Measurements from ENCODE around the gene MACROD2. TPM values are rescaled to one million over a fixed set of nuclear protein-coding genes. Genes with fewer than 3 reads are reported as not detected.
"Not testable (repeated sequence)": the region's sequence is repeated elsewhere in the genome, so short reads cannot be mapped to it uniquely, and the experiment has no call there.

Gene MACROD2
- total RNA-seq, 3 donors from 2014 or later = 3.2 to 7.6 (median 6.4) TPM

- intact Hi-C loops (cut with DNase I, micrococcal nuclease) = no loop called here
- DNase-seq = no peak
- ATAC-seq = no peak
- H3K4me3 ChIP-seq = no peak overlapping the region
- no peaks in the 10 kb centered on the region for H3K4me1 ChIP-seq (ENCODE audit: low read depth)
- no peaks in the 10 kb centered on the region for H3K36me3 ChIP-seq (ENCODE audit: low read depth)
- TF ChIP-seq, protein P1, sequence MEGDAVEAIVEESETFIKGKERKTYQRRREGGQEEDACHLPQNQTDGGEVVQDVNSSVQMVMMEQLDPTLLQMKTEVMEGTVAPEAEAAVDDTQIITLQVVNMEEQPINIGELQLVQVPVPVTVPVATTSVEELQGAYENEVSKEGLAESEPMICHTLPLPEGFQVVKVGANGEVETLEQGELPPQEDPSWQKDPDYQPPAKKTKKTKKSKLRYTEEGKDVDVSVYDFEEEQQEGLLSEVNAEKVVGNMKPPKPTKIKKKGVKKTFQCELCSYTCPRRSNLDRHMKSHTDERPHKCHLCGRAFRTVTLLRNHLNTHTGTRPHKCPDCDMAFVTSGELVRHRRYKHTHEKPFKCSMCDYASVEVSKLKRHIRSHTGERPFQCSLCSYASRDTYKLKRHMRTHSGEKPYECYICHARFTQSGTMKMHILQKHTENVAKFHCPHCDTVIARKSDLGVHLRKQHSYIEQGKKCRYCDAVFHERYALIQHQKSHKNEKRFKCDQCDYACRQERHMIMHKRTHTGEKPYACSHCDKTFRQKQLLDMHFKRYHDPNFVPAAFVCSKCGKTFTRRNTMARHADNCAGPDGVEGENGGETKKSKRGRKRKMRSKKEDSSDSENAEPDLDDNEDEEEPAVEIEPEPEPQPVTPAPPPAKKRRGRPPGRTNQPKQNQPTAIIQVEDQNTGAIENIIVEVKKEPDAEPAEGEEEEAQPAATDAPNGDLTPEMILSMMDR (IDR thresholded peaks at IDR 0.05) = no peak
- no peaks in the 10 kb centered on the region for H3K9me3 ChIP-seq
Observed at GRCh38 chr20:15802020-15802419, 1806.7 kb downstream of the MACROD2 start.

- no peaks in the 10 kb centered on the region for H3K9me3 ChIP-seq
- TF ChIP-seq, protein P1 (IDR thresholded peaks at IDR 0.05) = no peak
- intact Hi-C loops (cut with DNase I, micrococcal nuclease) = no loop called here
- no peak for ATAC-seq
- no peaks in the 10 kb centered on the region for H3K4me1 ChIP-seq (ENCODE audit: low read depth)
- DNase-seq = no peak
- H3K36me3 ChIP-seq (ENCODE audit: low read depth) = no peaks in the 10 kb centered on the region
- no peak overlapping the region for H3K4me3 ChIP-seq
Observed at GRCh38 chr20:15805154-15805553, 1809.8 kb downstream of the MACROD2 start.

DNA sequence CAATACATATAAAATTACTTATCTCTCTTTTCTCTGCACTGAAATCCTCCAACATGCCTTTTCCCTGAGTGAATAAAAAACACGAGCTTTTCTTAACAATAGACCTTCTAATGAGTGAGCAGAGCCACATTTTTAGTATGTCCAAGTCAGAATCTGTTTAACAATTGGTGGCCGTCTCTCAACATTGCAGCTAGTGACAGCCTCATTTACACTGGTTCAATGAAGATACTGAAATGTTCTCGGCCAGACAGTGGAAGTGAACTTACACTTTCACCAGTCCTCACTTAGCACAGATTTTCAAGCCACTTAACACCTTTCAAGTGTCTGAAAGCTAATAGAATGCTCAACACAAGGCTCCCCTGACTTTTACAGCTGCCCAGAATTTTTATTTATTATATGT lies 1810.8 kb downstream of the MACROD2 start:
- H3K4me1 ChIP-seq (ENCODE audit: low read depth) = no peaks in the 10 kb centered on the region
- no peak for DNase-seq
- intact Hi-C loops (cut with DNase I, micrococcal nuclease) = no loop called here

DNA sequence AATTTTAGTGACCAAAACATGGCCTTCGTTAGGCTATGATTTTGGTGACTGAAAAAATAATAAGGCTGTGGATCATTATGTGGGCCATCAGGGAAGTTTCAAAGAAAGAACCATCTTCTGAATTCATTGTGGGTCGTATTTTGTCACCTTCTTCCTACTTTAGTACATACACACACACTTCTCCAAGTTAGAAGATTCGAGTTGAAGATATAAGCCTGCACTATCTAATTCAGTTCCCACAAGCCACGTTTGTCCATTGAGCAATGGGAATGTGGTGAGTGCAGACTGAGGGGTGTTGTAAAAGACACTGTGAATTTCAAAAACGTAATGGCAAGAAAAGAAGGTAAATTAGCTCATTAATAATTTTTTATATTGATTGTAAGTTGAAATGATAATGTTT lies 1812.0 kb downstream of the MACROD2 start:
- TF ChIP-seq, protein P1 (IDR thresholded peaks at IDR 0.05) = no peak
- intact Hi-C loops (cut with DNase I, micrococcal nuclease) = no loop called here
- Histone ChIP-seq H3K9me3 (no peaks in the 10 kb centered on the region), H3K4me3 (no peak overlapping the region), H3K36me3 (ENCODE audit: low read depth) (no peaks in the 10 kb centered on the region), H3K4me1 (ENCODE audit: low read depth) (no peaks in the 10 kb centered on the region)
- DNase-seq (no peak), ATAC-seq (no peak)

More for the DNA sequence above, 1810.8 kb downstream of the MACROD2 start:
- no peaks in the 10 kb centered on the region for H3K9me3 ChIP-seq
- ATAC-seq = no peak
- no peak overlapping the region for H3K4me3 ChIP-seq
- TF ChIP-seq, protein P1 (IDR thresholded peaks at IDR 0.05) = no peak
- no peaks in the 10 kb centered on the region for H3K36me3 ChIP-seq (ENCODE audit: low read depth)

GRCh38 chr20:15807771-15808170 lies 1812.5 kb downstream of the MACROD2 start:
- H3K36me3 ChIP-seq (ENCODE audit: low read depth); ATAC-seq; DNase-seq; intact Hi-C loops (cut with DNase I, micrococcal nuclease); H3K4me1 ChIP-seq (ENCODE audit: low read depth); H3K9me3 ChIP-seq; H3K4me3 ChIP-seq: not testable (repeated sequence)

DNA sequence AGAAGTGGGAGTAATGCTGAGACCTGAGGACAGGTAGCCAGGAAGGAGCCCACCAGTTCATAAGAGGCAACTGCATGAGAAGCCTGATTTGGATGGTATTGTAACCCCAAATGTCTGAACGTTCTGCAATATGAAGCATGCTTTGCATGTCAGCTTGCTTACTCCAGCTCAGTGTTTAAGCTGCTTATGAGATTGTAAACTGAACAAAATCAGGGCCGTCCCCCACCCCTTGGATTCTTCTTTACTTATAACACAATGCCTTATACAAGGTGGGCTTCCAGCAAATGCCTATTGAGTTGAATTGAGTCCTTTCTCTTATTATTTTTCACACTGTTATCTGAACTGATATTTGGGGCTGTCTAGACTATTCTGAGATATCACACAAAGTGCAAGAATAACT lies 1816.6 kb downstream of the MACROD2 start:
- TF ChIP-seq, protein P1 (IDR thresholded peaks at IDR 0.05) = no peak
- H3K4me3 ChIP-seq = no peak overlapping the region
- H3K9me3 ChIP-seq = no peaks in the 10 kb centered on the region
- no peaks in the 10 kb centered on the region for H3K36me3 ChIP-seq (ENCODE audit: low read depth)
- H3K4me1 ChIP-seq (ENCODE audit: low read depth) = no peaks in the 10 kb centered on the region
- intact Hi-C loops (cut with DNase I, micrococcal nuclease) = no loop called here
- no peak for DNase-seq
- ATAC-seq = no peak
